ENCODE results near the gene SLC22A14.

SLC22A14 gene

GRCh38 chr3:38313695-38314094 is 31.6 kb downstream of the SLC22A14 start:
- no peak for TF ChIP-seq CTCF (IDR thresholded peaks at IDR 0.05; ENCODE audit: low read depth, low read length, missing control alignments)
- H3K4me3 ChIP-seq (replicated peaks; ENCODE audit: low read depth, low read length) = no peak overlapping the region
- DNase-seq (ENCODE audit: extremely low read depth, low read depth) = no peak

- DNase-seq (ENCODE audit: extremely low read depth, low read depth) = no peak
- TF ChIP-seq CTCF (IDR thresholded peaks at IDR 0.05; ENCODE audit: low read depth, low read length, missing control alignments) = no peak
- H3K4me3 ChIP-seq (replicated peaks; ENCODE audit: low read depth, low read length) = no peak overlapping the region
Observed at GRCh38 chr3:38314112-38314763, 32.1 kb downstream of the SLC22A14 start.

- no peak for DNase-seq (ENCODE audit: extremely low read depth, low read depth)
- no peak overlapping the region for H3K4me3 ChIP-seq (replicated peaks; ENCODE audit: low read depth, low read length)
- TF ChIP-seq CTCF (IDR thresholded peaks at IDR 0.05; ENCODE audit: low read depth, low read length, missing control alignments) = no peak
Observed at GRCh38 chr3:38314764-38315487, 32.8 kb downstream of the SLC22A14 start.

- DNase-seq (ENCODE audit: extremely low read depth, low read depth) = no peak
- no peak for TF ChIP-seq CTCF (IDR thresholded peaks at IDR 0.05; ENCODE audit: low read depth, low read length, missing control alignments)
- no peak overlapping the region for H3K4me3 ChIP-seq (replicated peaks; ENCODE audit: low read depth, low read length)
Observed at GRCh38 chr3:38315488-38316230, 33.6 kb downstream of the SLC22A14 start.

GRCh38 chr3:38316356-38317191 is 34.5 kb downstream of the SLC22A14 start:
- DNase-seq (ENCODE audit: extremely low read depth, low read depth) = no peak
- H3K4me3 ChIP-seq (replicated peaks; ENCODE audit: low read depth, low read length) = no peak overlapping the region
- TF ChIP-seq CTCF (IDR thresholded peaks at IDR 0.05; ENCODE audit: low read depth, low read length, missing control alignments) = no peak

- DNase-seq (ENCODE audit: extremely low read depth, low read depth) = peak; percentile 20
- TF ChIP-seq CTCF (IDR thresholded peaks at IDR 0.05; ENCODE audit: low read depth, low read length, missing control alignments) = no peak
- H3K4me3 ChIP-seq (replicated peaks; ENCODE audit: low read depth, low read length) = no peak overlapping the region
Observed at GRCh38 chr3:38317192-38317759, 35.2 kb downstream of the SLC22A14 start.
